Endothelial cell of umbilical vein (primary cell): Measurements from ENCODE around the gene SOX10. TPM values are rescaled to one million over a fixed set of nuclear protein-coding genes. Genes with fewer than 3 reads are reported as not detected.

Experiments
- Bru-seq: library from RNA; stranded (reverse); fragments of 400-500 nt; gene quantifications from one replicate; lab custom pipeline; 2021; lab: Mats Ljungman, UMichigan
- BruChase-seq, 2 experiments: library from RNA; stranded (reverse); fragments of 400-500 nt; gene quantifications; one replicate each; lab custom pipeline; 2021; lab: Mats Ljungman, UMichigan
- BruUV-seq: library from RNA; stranded (reverse); fragments of 400-500 nt; replicated peaks from 2 replicates; lab custom pipeline; 2021; lab: Mats Ljungman, UMichigan
- CTCF ChIA-PET: fragments of 300-600, 350-600 bp; sonication (Branson Sonifier 250); formaldehyde crosslinking; loops from one replicate; lab custom pipeline; 2021; ENCODE audit warnings: antibody characterized with exemption, inconsistent platforms; lab: Charles Lee
- POLR2A ChIA-PET: fragments of 300-600, 350-600 bp; sonication (Branson Sonifier 250); formaldehyde crosslinking; loops from one replicate; lab custom pipeline; 2021; ENCODE audit warnings: antibody characterized with exemption, inconsistent platforms; lab: Charles Lee
- DNase-seq: peaks from one replicate; pipeline ENCODE4 v3.0.0-alpha.2; 2011; ENCODE audit warnings: low read depth, low spot score
- FAIRE-seq: peaks from 2 replicates; lab custom pipeline; 2011; peaks lifted over from hg19 to GRCh38; lab: Jason Lieb, UNC
- H2AFZ ChIP-seq: 2 replicates; pipeline ENCODE4 v1.6.0; 2012; ENCODE audit warnings: low read depth, low read length, control low read depth, inconsistent platforms
- H3K27ac ChIP-seq: 2 replicates; pipeline ENCODE4 v1.5.1; 2011; ENCODE audit warnings: low read depth, mild to moderate bottlenecking, control low read depth, low read length, moderate library complexity; ENCODE audit not compliant: insufficient read depth
- H3K27me3 ChIP-seq, 2 experiments: 2 replicates each; pipeline versions ENCODE4 v1.6.0 to v1.6.1; 2011; ENCODE audit warnings: low read length in 2 of 2, mixed read lengths in 1 of 2; ENCODE audit not compliant: control insufficient read depth in 2 of 2, insufficient read depth in 2 of 2
- H3K36me3 ChIP-seq, 2 experiments: 2 replicates in 1 of 2; 3 replicates in 1 of 2; pipeline ENCODE4 v1.5.1; 2011; ENCODE audit warnings: low read length in 2 of 2, mild to moderate bottlenecking in 1 of 2, moderate library complexity in 1 of 2; ENCODE audit not compliant: control insufficient read depth in 2 of 2, insufficient read depth in 2 of 2; ENCODE audit errors: extremely low read depth in 1 of 2
- H3K4me1 ChIP-seq: 3 replicates; pipeline ENCODE4 v1.5.1; 2011; ENCODE audit warnings: mild to moderate bottlenecking, low read length; ENCODE audit not compliant: control insufficient read depth, insufficient read depth; ENCODE audit errors: extremely low read depth
- H3K4me2 ChIP-seq: 2 replicates; pipeline ENCODE4 v1.6.1; 2011; ENCODE audit warnings: low read length, control low read depth, mixed read lengths; ENCODE audit not compliant: insufficient read depth
- H3K4me3 ChIP-seq, 3 experiments: fragments of 200-600 bp in 1 of 3; sonication (generic), shearing (Covaris generic) in 1 of 3; replicated peaks in 1 of 3; 2 replicates each; pipeline ENCODE4 v1.5.1; 2011 to 2016; ENCODE audit warnings: control low read depth in 3 of 3, low read length in 3 of 3, mild to moderate bottlenecking in 2 of 3, inconsistent platforms in 1 of 3, low read depth in 1 of 3, moderate library complexity in 1 of 3; ENCODE audit not compliant: insufficient read depth in 1 of 3
- H3K79me2 ChIP-seq: 2 replicates; pipeline ENCODE4 v1.6.0; 2012; ENCODE audit warnings: low read length, inconsistent platforms; ENCODE audit not compliant: control insufficient read depth, insufficient read depth
- H3K9ac ChIP-seq: replicated peaks from 2 replicates; pipeline ENCODE3; 2011; ENCODE audit warnings: low read length, control low read depth; ENCODE audit not compliant: insufficient read depth; ENCODE audit errors: extremely low read depth
- H3K9me1 ChIP-seq: replicated peaks from 3 replicates; pipeline ENCODE4 v1.6.0; 2011; ENCODE audit warnings: mild to moderate bottlenecking, low read length; ENCODE audit not compliant: control insufficient read depth, insufficient read depth; ENCODE audit errors: extremely low read depth
- H3K9me3 ChIP-seq: replicated peaks from 2 replicates; pipeline ENCODE4 v1.5.1; 2012; ENCODE audit warnings: low read length, inconsistent platforms; ENCODE audit not compliant: control insufficient read depth, insufficient read depth
- H4K20me1 ChIP-seq: replicated peaks from 2 replicates; pipeline ENCODE3; 2011; ENCODE audit warnings: mild to moderate bottlenecking, low read length; ENCODE audit not compliant: control insufficient read depth, insufficient read depth; ENCODE audit errors: extremely low read depth
- FOS ChIP-seq: IDR thresholded peaks from 2 replicates; pipeline ENCODE4 v1.6.1; 2011; ENCODE audit warnings: mild to moderate bottlenecking, low read length, moderate library complexity, borderline replicate concordance; ENCODE audit not compliant: insufficient read depth
- MAX ChIP-seq: IDR thresholded peaks from 2 replicates; pipeline ENCODE4 v1.6.1; 2011; ENCODE audit not compliant: insufficient read depth, insufficient read length
- POLR2A ChIP-seq: IDR thresholded peaks from 2 replicates; pipeline ENCODE4 v1.6.1; 2012; ENCODE audit warnings: low read depth, mild to moderate bottlenecking, control low read depth, low read length
- POLR2AphosphoS5 ChIP-seq: IDR thresholded peaks from 2 replicates; pipeline ENCODE4 v1.6.1; 2012; ENCODE audit warnings: low read depth, mild to moderate bottlenecking, control low read depth, low read length, moderate library complexity; ENCODE audit not compliant: insufficient read depth
- dilution Hi-C: fragments of 300-500 bp; cut with MboI; formaldehyde crosslinking; loops from one replicate; pipeline ENCODE4 v1.15.0; 2019; ENCODE audit warnings: low sequenced_read_pairs; ENCODE audit not compliant: extremely low pct_ligation_motif_present
- intact Hi-C: fragments of 100-400 bp; cut with micrococcal nuclease; formaldehyde crosslinking; loops from one replicate; pipeline ENCODE4 v1.10.0; 2022
- long read RNA-seq: library from polyadenylated mRNA; stranded (forward); transcript quantifications from one replicate; pipeline ENCODE4 v2.0.0, GENCODE V29; 2021
- polyA minus RNA-seq, 3 experiments: library from RNA; depleted of rRNA, polyadenylated mRNA; stranded (reverse); fragments of >200 nt; gene quantifications; 1 replicate in 1 of 3; 2 replicates in 2 of 3; pipeline ENCODE4 v1.2.3, GENCODE V29; 2011
- polyA plus RNA-seq, 4 experiments: library from polyadenylated mRNA; depleted of rRNA in 3 of 4; stranded (reverse) in 3 of 4; unstranded in 1 of 4; fragments of >200 nt; gene quantifications; 2 replicates each; pipeline versions ENCODE4 v1.2.1 to v1.2.3, GENCODE V29; 2011 to 2012; ENCODE audit warnings: missing spikeins in 1 of 4
- total RNA-seq: library from RNA; stranded (reverse); gene quantifications from 2 replicates; pipeline ENCODE4 v1.2.3, GENCODE V29; 2021

The SOX10 gene
- total RNA-seq (not detected in 2 replicates), polyA plus RNA-seq (not detected in 2 replicates), polyA minus RNA-seq (not detected in 2 replicates), Bru-seq, nascent RNA (not detected), BruChase-seq, experiment 1, labeled RNA remaining after a 6-hour chase (not detected), BruChase-seq, experiment 2, labeled RNA remaining after a 2-hour chase (not detected)
- not detected in 2 replicates for polyA plus RNA-seq (2011; cell fraction: cytosol; rRNA removed)
- not detected in 2 replicates for polyA plus RNA-seq (2011; cell fraction: nucleus; rRNA removed)
- polyA plus RNA-seq (2012): not detected in 2 replicates
- polyA minus RNA-seq (2011; cell fraction: cytosol; rRNA and poly(A)+ RNA removed): not detected
- polyA minus RNA-seq (2011; cell fraction: nucleus; rRNA and poly(A)+ RNA removed): not detected in 2 replicates
- long read RNA-seq: 0 reads

- BruUV-seq: no TSS peak
- no peak for FAIRE-seq
- H3K9ac ChIP-seq: no peak within 1 kb of the TSS
- dilution Hi-C loops (no loop called here), intact Hi-C loops (no loop called here)
- ChIA-PET POLR2A (no interaction called here), CTCF (interaction anchor here (0.6 to 1.1 kb wide), 2 partner anchors 11 to 21 kb away, joined by 4 to 5 read pairs; no protein-coding TSS in a partner anchor)
- H3K9me3 ChIP-seq: no peaks in the 10 kb centered on the region
- H3K27ac ChIP-seq: no peak within 1 kb of the TSS
- no peak for DNase-seq
- no peaks in the 10 kb centered on the region for H3K79me2 ChIP-seq
- H2AFZ ChIP-seq: no peak within 1 kb of the TSS
- H3K27me3 ChIP-seq: no peaks in the 10 kb centered on the region
- no peaks in the 10 kb centered on the region for H4K20me1 ChIP-seq
- H3K9me1 ChIP-seq: no peaks in the 10 kb centered on the region
- no peak within 1 kb of the TSS for H3K4me3 ChIP-seq
- TF ChIP-seq MAX: no peak
- TF ChIP-seq POLR2A: no peak
- no peak for TF ChIP-seq POLR2AphosphoS5
- TF ChIP-seq FOS: no peak
- H3K4me2 ChIP-seq: no peak within 1 kb of the TSS
- no peaks in the 10 kb centered on the region for H3K4me1 ChIP-seq
- H3K36me3 ChIP-seq: no peaks in the 10 kb centered on the region
These were observed at the start of gene SOX10 for GRCh38 chr22:37983860-37984791. Gene SOX10 (minus strand): TSS chr22:37984555. CDS start chr22:37983784, 771 bp downstream.
